T-cell (primary cell): ENCODE results near the gene AOC2. TPM values are rescaled to one million over a fixed set of nuclear protein-coding genes. Genes with fewer than 3 reads are reported as not detected.
"Not testable (repeated sequence)": the region's sequence is repeated elsewhere in the genome, so short reads cannot be mapped to it uniquely, and the experiment has no call there.

Experiments used
- ATAC-seq, 4 experiments: fragments of 200-7000 bp in 3 of 4; fragments of 150-1000 bp in 1 of 4; cut with Tn5 transposase; replicated peaks in 1 of 4; 1 replicate in 3 of 4; 2 replicates in 1 of 4; pipeline ENCODE4 v1.10.0; 2021; ENCODE audit warnings: moderate library complexity in 3 of 4, mild to moderate bottlenecking in 2 of 4, moderate number of reproducible peaks in 1 of 4
- CTCF ChIA-PET, 2 donors: fragments of 300-600 bp; sonication (Branson Sonifier 250); formaldehyde crosslinking; loops; one replicate each; lab custom pipeline; 2022; ENCODE audit warnings: antibody characterized with exemption in 2 of 2; lab: Charles Lee
- POLR2A ChIA-PET, 2 donors: fragments of 300-600 bp; sonication (Branson Sonifier 250); formaldehyde crosslinking; loops; one replicate each; lab custom pipeline; 2022; ENCODE audit warnings: antibody characterized with exemption in 2 of 2; lab: Charles Lee
- DNase-seq, 35 experiments: peaks; one replicate each; pipeline versions ENCODE4 v3.0.0 to v3.0.0-alpha.2; 2013 to 2023
- H3K27ac ChIP-seq: one replicate; pipeline ENCODE4 v1.5.1; 2013; ENCODE audit warnings: low read length
- H3K27me3 ChIP-seq, 2 experiments: replicated peaks in 1 of 2; 1 replicate in 1 of 2; 2 replicates in 1 of 2; pipeline versions ENCODE4 v1.6.1 to v1.7.0; 2013; ENCODE audit warnings: low read length in 1 of 2, mixed read lengths in 1 of 2; ENCODE audit not compliant: control insufficient read depth in 2 of 2, insufficient read depth in 2 of 2; ENCODE audit errors: extremely low read depth in 1 of 2
- H3K36me3 ChIP-seq, 2 donors: 1 replicate in 1 of 2; 2 replicates in 1 of 2; pipeline versions ENCODE4 v1.6.1 to v1.7.0; 2013; ENCODE audit warnings: low read length in 1 of 2; ENCODE audit not compliant: control insufficient read depth in 2 of 2, insufficient read depth in 1 of 2; ENCODE audit errors: extremely low read depth in 1 of 2
- H3K4me1 ChIP-seq, 2 experiments: 1 replicate in 1 of 2; 2 replicates in 1 of 2; pipeline versions ENCODE4 v1.6.1 to v1.7.0; 2013; ENCODE audit warnings: low read length in 2 of 2, mixed read lengths in 1 of 2; ENCODE audit not compliant: insufficient read depth in 2 of 2, control insufficient read depth in 1 of 2; ENCODE audit errors: extremely low read depth in 1 of 2
- H3K4me3 ChIP-seq, 2 donors: 1 replicate in 1 of 2; 2 replicates in 1 of 2; pipeline versions ENCODE4 v1.5.1 to v1.7.0; 2013; ENCODE audit warnings: mild to moderate bottlenecking in 2 of 2, low read length in 1 of 2, moderate library complexity in 1 of 2; ENCODE audit not compliant: control insufficient read depth in 1 of 2; ENCODE audit errors: extremely low read depth in 1 of 2
- H3K9me3 ChIP-seq: 2 replicates; pipeline ENCODE4 v1.7.0; 2013
- H3K27ac Mint-ChIP-seq, 2 donors: one replicate each; pipeline ENCODE4 v1.8.0; 2020 to 2021; ENCODE audit warnings: mild to moderate bottlenecking in 2 of 2, mixed read lengths in 2 of 2
- H3K27me3 Mint-ChIP-seq, 2 donors: one replicate each; pipeline ENCODE4 v1.8.0; 2021 to 2022; ENCODE audit warnings: mixed read lengths in 2 of 2
- H3K36me3 Mint-ChIP-seq: one replicate; pipeline ENCODE4 v1.8.0; 2021; ENCODE audit warnings: mixed read lengths
- H3K4me1 Mint-ChIP-seq, 3 donors: one replicate each; pipeline ENCODE4 v1.8.0; 2020 to 2022; ENCODE audit warnings: mixed read lengths in 3 of 3, mild to moderate bottlenecking in 1 of 3
- H3K4me3 Mint-ChIP-seq, 3 donors: one replicate each; pipeline ENCODE4 v1.8.0; 2020 to 2022; ENCODE audit warnings: mild to moderate bottlenecking in 3 of 3, mixed read lengths in 3 of 3, moderate library complexity in 3 of 3
- H3K9me3 Mint-ChIP-seq, 3 donors: one replicate each; pipeline ENCODE4 v1.8.0; 2020 to 2022; ENCODE audit warnings: mixed read lengths in 3 of 3
- WGBS: methylation state at CpG from one replicate; pipeline ENCODE4 v1.1.5; 2013; ENCODE audit warnings: missing lambda C conversion rate; ENCODE audit not compliant: insufficient coverage; 5-methylcytosine and 5-hydroxymethylcytosine counted together
- total RNA-seq, 35 experiments: library from RNA in 6 of 35; stranded (reverse) in 6 of 35; fragments of 120-200 nt in 1 of 35; gene quantifications; one replicate each; pipeline versions ENCODE4 v1.2.1 to v1.2.4 and lab custom pipeline; 2013 to 2026

Gene AOC2
- total RNA-seq, 5 donors from 2014 or later (not counting 1 experiment from before 2014, with no cell fraction given): 2.2 to 3.7 (median 3.2) TPM

- H3K27me3 Mint-ChIP-seq: peaks cover 21 to 27% of the 10 kb centered on the region in 2 donors
- DNase-seq, H3K9me3 ChIP-seq, H3K4me1 Mint-ChIP-seq, CTCF ChIA-PET, ATAC-seq, H3K36me3 ChIP-seq, H3K4me3 Mint-ChIP-seq, H3K36me3 Mint-ChIP-seq, POLR2A ChIA-PET, H3K9me3 Mint-ChIP-seq, H3K4me3 ChIP-seq, H3K27ac Mint-ChIP-seq, H3K4me1 ChIP-seq, H3K27ac ChIP-seq: not testable (repeated sequence)
- peaks cover 0 to 39% of the 10 kb centered on the region in 2 experiments for H3K27me3 ChIP-seq
- 76% methylated on average over 5 of the region's 21 CpGs for WGBS
Measured at GRCh38 chr17:42867694-42868261, 23.4 kb downstream of the AOC2 start.

GRCh38 chr17:42868338-42868737 is 24.0 kb downstream of the AOC2 start:
- Mint-ChIP-seq H3K9me3 (peaks cover 0 to 5% (median 0%) of the 10 kb centered on the region in 3 donors), H3K36me3 (no peaks in the 10 kb centered on the region), H3K4me1 (no peaks in the 10 kb centered on the region), H3K4me3 (no peak overlapping the region), H3K27me3 (peaks cover 27 to 32% of the 10 kb centered on the region in 2 donors), H3K27ac (no peak overlapping the region)
- Histone ChIP-seq H3K27me3 (peaks cover 0 to 39% of the 10 kb centered on the region in 2 experiments), H3K27ac (no peak overlapping the region), H3K4me1 (no peaks in the 10 kb centered on the region), H3K4me3 (no peak overlapping the region), H3K9me3 (no peaks in the 10 kb centered on the region), H3K36me3 (no peaks in the 10 kb centered on the region)
- ChIA-PET CTCF (no interaction called here), POLR2A (no interaction called here)
- WGBS: 79% methylated on average over 9 of the region's 12 CpGs
- no peak for DNase-seq
- ATAC-seq: no peak

GRCh38 chr17:42871647-42872046 is 27.3 kb downstream of the AOC2 start:
- H3K27me3 Mint-ChIP-seq: peaks cover 22 to 23% of the 10 kb centered on the region in 2 donors
- 100% methylated on average over 2 of the region's 4 CpGs for WGBS
- CTCF ChIA-PET: no interaction called here
- Histone ChIP-seq H3K36me3 (no peaks in the 10 kb centered on the region), H3K9me3 (no peaks in the 10 kb centered on the region), H3K4me1 (no peaks in the 10 kb centered on the region), H3K27ac (no peak overlapping the region), H3K27me3 (peaks cover 0 to 30% of the 10 kb centered on the region in 2 experiments), H3K4me3 (no peak overlapping the region)
- H3K9me3 Mint-ChIP-seq: peaks cover 0 to 5% (median 0%) of the 10 kb centered on the region in 3 donors
- no peak for ATAC-seq
- no peak for DNase-seq
- POLR2A ChIA-PET: no interaction called here
- H3K4me1 Mint-ChIP-seq: no peaks in the 10 kb centered on the region
- no peaks in the 10 kb centered on the region for H3K36me3 Mint-ChIP-seq
- no peak overlapping the region for H3K27ac Mint-ChIP-seq
- no peak overlapping the region for H3K4me3 Mint-ChIP-seq

GRCh38 chr17:42872251-42872965 is 28.0 kb downstream of the AOC2 start:
- Histone ChIP-seq H3K27ac (no peak overlapping the region), H3K4me1 (no peaks in the 10 kb centered on the region), H3K9me3 (no peaks in the 10 kb centered on the region), H3K27me3 (peaks cover 0 to 27% of the 10 kb centered on the region in 2 experiments), H3K36me3 (no peaks in the 10 kb centered on the region), H3K4me3 (no peak overlapping the region)
- peaks cover 0 to 5% (median 0%) of the 10 kb centered on the region in 3 donors for H3K9me3 Mint-ChIP-seq
- no peak overlapping the region for H3K4me3 Mint-ChIP-seq
- POLR2A ChIA-PET: no interaction called here
- no peaks in the 10 kb centered on the region for H3K4me1 Mint-ChIP-seq
- H3K36me3 Mint-ChIP-seq: no peaks in the 10 kb centered on the region
- H3K27ac Mint-ChIP-seq: no peak overlapping the region
- DNase-seq: no peak
- ATAC-seq: no peak
- CTCF ChIA-PET: no interaction called here
- peaks cover 18 to 20% of the 10 kb centered on the region in 2 donors for H3K27me3 Mint-ChIP-seq
- 85% methylated on average over 3 of the region's 13 CpGs for WGBS

- ATAC-seq (no peak), DNase-seq (no peak)
- Histone ChIP-seq H3K36me3 (no peaks in the 10 kb centered on the region), H3K4me1 (no peaks in the 10 kb centered on the region), H3K27ac (no peak overlapping the region), H3K27me3 (peaks cover 0 to 28% of the 10 kb centered on the region in 2 experiments), H3K4me3 (no peak overlapping the region), H3K9me3 (no peaks in the 10 kb centered on the region)
- peaks cover 0 to 5% (median 0%) of the 10 kb centered on the region in 3 donors for H3K9me3 Mint-ChIP-seq
- ChIA-PET POLR2A (no interaction called here), CTCF (no interaction called here)
- H3K36me3 Mint-ChIP-seq: no peaks in the 10 kb centered on the region
- 80% methylated on average over 1 of the region's 6 CpGs for WGBS
- no peaks in the 10 kb centered on the region for H3K4me1 Mint-ChIP-seq
- H3K27me3 Mint-ChIP-seq: peaks cover 20 to 26% of the 10 kb centered on the region in 2 donors
- no peak overlapping the region for H3K4me3 Mint-ChIP-seq
- no peak overlapping the region for H3K27ac Mint-ChIP-seq
Measured at GRCh38 chr17:42873315-42873714, 28.9 kb downstream of the AOC2 start.

GRCh38 chr17:42873932-42874695 is 29.7 kb downstream of the AOC2 start:
- DNase-seq, ATAC-seq, H3K27ac Mint-ChIP-seq, H3K4me1 Mint-ChIP-seq, POLR2A ChIA-PET, H3K36me3 Mint-ChIP-seq, H3K4me1 ChIP-seq, H3K36me3 ChIP-seq, H3K4me3 ChIP-seq, H3K9me3 Mint-ChIP-seq, H3K9me3 ChIP-seq, H3K4me3 Mint-ChIP-seq, H3K27ac ChIP-seq, CTCF ChIA-PET: not testable (repeated sequence)
- H3K27me3 Mint-ChIP-seq: peaks cover 22 to 26% of the 10 kb centered on the region in 2 donors
- WGBS: 60% methylated on average over 2 of the region's 12 CpGs
- H3K27me3 ChIP-seq: peaks cover 0 to 31% of the 10 kb centered on the region in 2 experiments
